GM23338 (cell line): ENCODE data around the gene CLDN20. TPM values are rescaled to one million over a fixed set of nuclear protein-coding genes. Genes with fewer than 3 reads are reported as not detected.

Source experiments
- ATAC-seq: fragments of 200-7000 bp; cut with Tn5 transposase; 3 replicates; pipeline ENCODE4 v1.9.1; 2020
- DNase-seq: peaks from one replicate; pipeline ENCODE4 v3.0.0-alpha.2; 2015; ENCODE audit warnings: low spot score
- H2AFZ ChIP-seq: fragments of 200-600 bp; sonication (generic); 2 replicates; pipeline ENCODE4 v1.8.0; 2016; ENCODE audit warnings: antibody characterized with exemption, mild to moderate bottlenecking, moderate library complexity
- H3F3A ChIP-seq: fragments of 200-600 bp; sonication (generic); replicated peaks from 2 replicates; pipeline ENCODE4 v1.8.0; 2017; ENCODE audit warnings: antibody characterized with exemption, mixed run types, low read depth
- H3K27ac ChIP-seq: fragments of 200-600 bp; sonication (generic); 2 replicates; pipeline ENCODE4 v1.6.1; 2016; ENCODE audit warnings: low read depth
- H3K27me3 ChIP-seq: fragments of 200-600 bp; sonication (generic); 2 replicates; pipeline ENCODE4 v1.8.0; 2016; ENCODE audit warnings: mild to moderate bottlenecking, mixed run types, moderate library complexity; ENCODE audit not compliant: insufficient read depth
- H3K36me3 ChIP-seq: fragments of 200-600 bp; sonication (generic); 2 replicates; pipeline ENCODE4 v1.8.0; 2016; ENCODE audit warnings: mild to moderate bottlenecking; ENCODE audit not compliant: insufficient read depth
- H3K4me1 ChIP-seq: fragments of 200-600 bp; sonication (generic); 2 replicates; pipeline ENCODE4 v1.8.0; 2016; ENCODE audit warnings: mild to moderate bottlenecking, moderate library complexity; ENCODE audit not compliant: insufficient read depth
- H3K4me2 ChIP-seq: fragments of 200-600 bp; sonication (generic); 2 replicates; pipeline ENCODE4 v1.7.1; 2017; ENCODE audit warnings: mixed run types
- H3K4me3 ChIP-seq: fragments of 200-600 bp; sonication (generic); 2 replicates; pipeline ENCODE4 v1.6.1; 2016; ENCODE audit warnings: mixed run types
- H3K79me2 ChIP-seq: fragments of 200-600 bp; sonication (generic); replicated peaks from 2 replicates; pipeline ENCODE4 v1.8.0; 2017; ENCODE audit warnings: mild to moderate bottlenecking; ENCODE audit not compliant: insufficient read depth
- H3K9me2 ChIP-seq: fragments of 200-600 bp; sonication (generic); 2 replicates; pipeline ENCODE4 v1.8.0; 2017; ENCODE audit not compliant: insufficient read depth
- H4K20me1 ChIP-seq: fragments of 200-600 bp; sonication (generic); replicated peaks from 2 replicates; pipeline ENCODE4 v1.8.0; 2017; ENCODE audit warnings: mild to moderate bottlenecking; ENCODE audit not compliant: insufficient read depth
- H3K27ac Mint-ChIP-seq: 2 replicates; pipeline ENCODE4 v1.8.0; 2020; ENCODE audit warnings: inconsistent platforms, mild to moderate bottlenecking, moderate library complexity, mixed read lengths
- H3K27me3 Mint-ChIP-seq: 3 replicates; pipeline ENCODE4 v1.8.0; 2022; ENCODE audit warnings: low read depth, mild to moderate bottlenecking, moderate library complexity, mixed read lengths, inconsistent platforms; ENCODE audit not compliant: insufficient read depth, poor library complexity
- H3K36me3 Mint-ChIP-seq: 3 replicates; pipeline ENCODE4 v1.8.0; 2021; ENCODE audit warnings: low read depth, mild to moderate bottlenecking, inconsistent platforms, moderate library complexity, mixed read lengths
- H3K4me1 Mint-ChIP-seq: 3 replicates; pipeline ENCODE4 v1.8.0; 2020; ENCODE audit warnings: mild to moderate bottlenecking, inconsistent platforms, mixed read lengths
- H3K4me3 Mint-ChIP-seq: 3 replicates; pipeline ENCODE4 v1.8.0; 2021; ENCODE audit warnings: moderate library complexity, mild to moderate bottlenecking, inconsistent platforms, mixed read lengths
- H3K9me3 Mint-ChIP-seq: 3 replicates; pipeline ENCODE4 v1.8.0; 2020; ENCODE audit warnings: moderate library complexity, mild to moderate bottlenecking, inconsistent platforms, mixed read lengths
- CREB1 ChIP-seq: fragments of 250-450 bp; sonication (Bioruptor Pico); IDR thresholded peaks from 2 replicates; pipeline ENCODE4 v1.5.0; 2020; ENCODE audit warnings: low read depth, mild to moderate bottlenecking, moderate library complexity
- ETS1 ChIP-seq: IDR thresholded peaks from 2 replicates; pipeline ENCODE4 v1.6.1; 2016; ENCODE audit warnings: antibody characterized with exemption
- EZH2phosphoT487 ChIP-seq: fragments of 200-600 bp; sonication (generic); IDR thresholded peaks from one replicate; pipeline ENCODE4 v1.8.1; 2018; ENCODE audit warnings: antibody characterized with exemption; ENCODE audit not compliant: unreplicated experiment
- JUNB ChIP-seq: IDR thresholded peaks from one replicate; pipeline ENCODE4 v1.6.1; 2016; ENCODE audit warnings: antibody characterized with exemption; ENCODE audit not compliant: unreplicated experiment
- NANOG ChIP-seq: IDR thresholded peaks from 2 replicates; pipeline ENCODE4 v1.6.1; 2016; ENCODE audit warnings: antibody characterized with exemption, borderline replicate concordance
- POLR2AphosphoS5 ChIP-seq: IDR thresholded peaks from 2 replicates; pipeline ENCODE4 v1.6.1; 2016; ENCODE audit warnings: antibody characterized with exemption, low read depth
- REST ChIP-seq: IDR thresholded peaks from one replicate; pipeline ENCODE4 v1.6.1; 2018; ENCODE audit warnings: antibody characterized with exemption; ENCODE audit not compliant: unreplicated experiment
- STAT1 ChIP-seq: IDR thresholded peaks from one replicate; pipeline ENCODE4 v1.6.1; 2016; ENCODE audit warnings: antibody characterized with exemption; ENCODE audit not compliant: unreplicated experiment
- ZNF114 ChIP-seq: fragments of 250-450 bp; sonication (Bioruptor Pico); IDR thresholded peaks from 2 replicates; pipeline ENCODE4 v1.5.0; 2020; ENCODE audit warnings: mild to moderate bottlenecking, moderate library complexity
- ZNF331 ChIP-seq: fragments of 250-450 bp; sonication (Bioruptor Pico); IDR thresholded peaks from 2 replicates; pipeline ENCODE4 v1.5.0; 2020; ENCODE audit warnings: low read depth, mild to moderate bottlenecking, moderate library complexity
- ZNF462 ChIP-seq: fragments of 250-450 bp; sonication (Bioruptor Pico); IDR thresholded peaks from 2 replicates; pipeline ENCODE4 v1.5.0; 2020; ENCODE audit warnings: mild to moderate bottlenecking, moderate library complexity
- polyA plus RNA-seq: library from polyadenylated mRNA; unstranded; fragments of >200 nt; fragmentation: Nextera tagmentation; extraction: Ambion mirVana; gene quantifications from 2 replicates; pipeline ENCODE4 v1.2.1, GENCODE V29; 2016
- total RNA-seq: library from RNA; depleted of rRNA; stranded (reverse); fragments of >200 nt; shearing (Covaris generic); gene quantifications from 2 replicates; pipeline ENCODE4 v1.2.3, GENCODE V29; 2014

Gene CLDN20
- total and polyA plus RNA-seq, 2 experiments from 2014 or later, result 0.23 TPM; not detected in 1

GRCh38 chr6:155284775-155285174 lies 21.0 kb downstream of the CLDN20 start:
- peaks cover 7% of the 10 kb centered on the region; the same call in 1 of the 2 replicates for H3K36me3 ChIP-seq
- TF ChIP-seq NANOG, result no peak
- no peak for TF ChIP-seq ETS1
- TF ChIP-seq STAT1, result no peak
- no peak for TF ChIP-seq ZNF462 (CRISPR knock-in tag)
- TF ChIP-seq ZNF331 (CRISPR knock-in tag), result no peak
- TF ChIP-seq CREB1 (CRISPR knock-in tag), result no peak
- no peak for TF ChIP-seq JUNB
- TF ChIP-seq REST, result no peak
- no peak for TF ChIP-seq EZH2phosphoT487
- no peak for TF ChIP-seq POLR2AphosphoS5
- no peak for TF ChIP-seq ZNF114 (CRISPR knock-in tag)
- no peak for DNase-seq

More at GRCh38 chr6:155284775-155285174, 21.0 kb downstream of the CLDN20 start:
- no peaks in the 10 kb centered on the region for H3K27me3 ChIP-seq
- no peaks in the 10 kb centered on the region for H3K27me3 Mint-ChIP-seq
- peaks cover 43% of the 10 kb centered on the region for H3K36me3 Mint-ChIP-seq
- no peaks in the 10 kb centered on the region for H3K9me3 Mint-ChIP-seq
- no peak overlapping the region for H3K27ac ChIP-seq
- H4K20me1 ChIP-seq, result peaks cover 4% of the 10 kb centered on the region
- no peak overlapping the region for H3K4me3 ChIP-seq
- no peaks in the 10 kb centered on the region for H3F3A ChIP-seq
- H3K4me3 Mint-ChIP-seq, result no peak overlapping the region
- ATAC-seq, result no peak
- peaks cover 6% of the 10 kb centered on the region; the same call in 1 of the 2 replicates for H3K4me1 ChIP-seq
- H3K27ac Mint-ChIP-seq, result no peak overlapping the region
- H2AFZ ChIP-seq, result no peak overlapping the region
- peaks cover 9% of the 10 kb centered on the region; the same call in 1 of the 2 replicates for H3K79me2 ChIP-seq
- no peaks in the 10 kb centered on the region for H3K9me2 ChIP-seq
- H3K4me2 ChIP-seq, result no peak overlapping the region
- no peaks in the 10 kb centered on the region; the same call in 2 of the 3 replicates for H3K4me1 Mint-ChIP-seq
